GM12878 (cell line): ENCODE data around the gene C20orf173. TPM values are rescaled to one million over a fixed set of nuclear protein-coding genes. Genes with fewer than 3 reads are reported as not detected.

Experiments
- ATAC-seq: fragments of 200-7000 bp; cut with Tn5 transposase; 3 replicates; pipeline ENCODE4 v1.9.1; 2020; ENCODE audit warnings: mild to moderate bottlenecking, moderate library complexity
- BruUV-seq: library from RNA; stranded (reverse); fragments of 400-500 nt; replicated peaks from 2 replicates; lab custom pipeline; 2021; lab: Mats Ljungman, UMichigan
- CTCF ChIA-PET: fragments of 300-600 bp; sonication (Branson Sonifier 250); formaldehyde crosslinking; extraction: SDS; loops from one replicate; lab custom pipeline; 2021; ENCODE audit warnings: inconsistent platforms; lab: Yijun Ruan, JAX
- POLR2A ChIA-PET: fragments of 350-600 bp; formaldehyde crosslinking; extraction: SDS; loops from one replicate; lab custom pipeline; 2021; ENCODE audit warnings: inconsistent platforms; lab: Charles Lee
- RAD21 ChIA-PET: fragments of 300-600 bp; sonication (Branson Sonifier 250); formaldehyde crosslinking; loops from one replicate; lab custom pipeline; 2023; ENCODE audit warnings: antibody characterized with exemption; ENCODE audit not compliant: unreplicated experiment; lab: Charles Lee
- SMC1A ChIA-PET: fragments of 300-600 bp; sonication (Branson Sonifier 250); formaldehyde crosslinking; loops from one replicate; lab custom pipeline; 2023; ENCODE audit not compliant: unreplicated experiment, uncharacterized antibody; lab: Charles Lee
- DNase-seq: peaks from one replicate; pipeline ENCODE4 v3.0.0-alpha.2; 2011; ENCODE audit warnings: low read depth, low spot score
- FAIRE-seq: peaks from 3 replicates; lab custom pipeline; 2011; peaks lifted over from hg19 to GRCh38; lab: Jason Lieb, UNC
- H2AFZ ChIP-seq: 2 replicates; pipeline ENCODE4 v1.6.0; 2011; ENCODE audit warnings: low read depth, low read length, control low read depth; ENCODE audit not compliant: control insufficient read depth
- H3K27ac ChIP-seq: 2 replicates; pipeline ENCODE4 v1.5.1; 2011; ENCODE audit warnings: control low read depth; ENCODE audit not compliant: control insufficient read depth, insufficient read depth
- H3K27me3 ChIP-seq, 2 experiments: replicated peaks in 1 of 2; 2 replicates each; pipeline versions ENCODE4 v1.6.0 to v1.6.1; 2011; ENCODE audit warnings: low read length in 1 of 2; ENCODE audit not compliant: control insufficient read depth in 2 of 2, insufficient read depth in 2 of 2
- H3K36me3 ChIP-seq, 2 experiments: 2 replicates each; pipeline ENCODE4 v1.5.1; 2011; ENCODE audit warnings: low read length in 1 of 2; ENCODE audit not compliant: control insufficient read depth in 2 of 2, insufficient read depth in 2 of 2
- H3K4me1 ChIP-seq: 2 replicates; pipeline ENCODE4 v1.6.1; 2011; ENCODE audit warnings: mild to moderate bottlenecking, low read length, moderate library complexity, mixed read lengths; ENCODE audit not compliant: control insufficient read depth, insufficient read depth
- H3K4me2 ChIP-seq: 2 replicates; pipeline ENCODE4 v1.6.0; 2011; ENCODE audit warnings: control low read depth; ENCODE audit not compliant: control insufficient read depth, insufficient read depth
- H3K4me3 ChIP-seq: fragments of 200-600 bp; sonication (generic); 2 replicates; pipeline ENCODE4 v1.5.1; 2016
- H3K79me2 ChIP-seq: 2 replicates; pipeline ENCODE4 v1.6.0; 2011; ENCODE audit warnings: low read length; ENCODE audit not compliant: control insufficient read depth, insufficient read depth
- H3K9ac ChIP-seq: 2 replicates; pipeline ENCODE4 v1.8.0; 2011; ENCODE audit warnings: low read length, control low read depth, mixed read lengths; ENCODE audit not compliant: control insufficient read depth, insufficient read depth
- H3K9me3 ChIP-seq: replicated peaks from 3 replicates; pipeline ENCODE4 v1.5.1; 2011; ENCODE audit warnings: mild to moderate bottlenecking, low read length; ENCODE audit not compliant: control insufficient read depth, insufficient read depth
- H4K20me1 ChIP-seq: 2 replicates; pipeline ENCODE4 v1.6.0; 2011; ENCODE audit not compliant: control insufficient read depth, insufficient read depth
- EGR1 ChIP-seq, 2 experiments: IDR thresholded peaks; 1 replicate in 1 of 2; 2 replicates in 1 of 2; pipeline ENCODE4 v1.6.1; 2011 to 2012; ENCODE audit warnings: low read depth in 2 of 2, low read length in 2 of 2, borderline replicate concordance in 1 of 2, mild to moderate bottlenecking in 1 of 2, moderate library complexity in 1 of 2
- FOXM1 ChIP-seq: IDR thresholded peaks from 2 replicates; pipeline ENCODE4 v1.6.1; 2012; ENCODE audit warnings: low read depth, mild to moderate bottlenecking, inconsistent platforms, low read length, moderate library complexity
- HDGF ChIP-seq: fragments of 450-650 bp; IDR thresholded peaks from 2 replicates; pipeline ENCODE4 v1.6.1; 2016; ENCODE audit warnings: antibody characterized with exemption
- SMC3 ChIP-seq: IDR thresholded peaks from 2 replicates; pipeline ENCODE4 v1.6.1; 2011; ENCODE audit warnings: low read length, improper control_type of control experiment, borderline replicate concordance
- ZBED1 ChIP-seq: IDR thresholded peaks from 2 replicates; pipeline ENCODE4 v1.6.1; 2016; ENCODE audit warnings: borderline replicate concordance
- WGBS: methylation state at CpG from one replicate; pipeline ENCODE4 v1.1.6; 2016; ENCODE audit warnings: low lambda C conversion rate; ENCODE audit not compliant: insufficient replicate concordance, insufficient coverage; ENCODE audit errors: missing lambda C conversion rate; 5-methylcytosine and 5-hydroxymethylcytosine counted together
- in situ Hi-C: fragments of 300-500 bp; cut with MboI; formaldehyde crosslinking; loops from 9 replicates; pipeline ENCODE4 v1.14.3; 2018; ENCODE audit warnings: mixed read lengths
- intact Hi-C: fragments of 100-400 bp; cut with micrococcal nuclease; formaldehyde crosslinking; loops from one replicate; pipeline ENCODE4 v1.14.2; 2022; ENCODE audit not compliant: unreplicated experiment
- polyA plus RNA-seq, 11 experiments: library from polyadenylated mRNA; depleted of rRNA in 4 of 11; unstranded in 6 of 11; stranded (reverse) in 5 of 11; fragments of >200 nt; fragmentation: Nextera tagmentation in 4 of 11; fragmentation: Illumina TruSeq in 1 of 11; extraction: Ambion mirVana in 4 of 11; extraction: Trizol in 1 of 11; gene quantifications; 1 replicate in 1 of 11; 2 replicates in 10 of 11; pipeline versions ENCODE4 v1.2.1 to v1.2.3, GENCODE V29; 2011 to 2016; ENCODE audit warnings: inconsistent platforms in 2 of 11, missing spikeins in 2 of 11, low read depth in 1 of 11
- total RNA-seq, 4 experiments: library from RNA; depleted of rRNA in 3 of 4; stranded (reverse); fragments of >200 nt in 3 of 4; fragmentation: Illumina TruSeq in 1 of 4; extraction: Trizol in 1 of 4; gene quantifications; 2 replicates each; pipeline versions ENCODE4 v1.2.1 to v1.2.3, GENCODE V29; 2013 to 2021
- TF ChIP-seq, protein P1 (sequence below), 3 experiments: IDR thresholded peaks in 2 of 3; conservative IDR thresholded peaks in 1 of 3; 2 replicates each; pipeline ENCODE4 v1.5.1; 2011; ENCODE audit warnings: low read depth in 3 of 3, low read length in 3 of 3, mild to moderate bottlenecking in 3 of 3, control low read depth in 2 of 3, moderate library complexity in 2 of 3, inconsistent platforms in 1 of 3, mixed read lengths in 1 of 3; ENCODE audit not compliant: control insufficient read depth in 2 of 3, insufficient read depth in 1 of 3; ENCODE audit errors: extremely low read depth in 1 of 3

Gene C20orf173
- total and polyA plus RNA-seq, 10 of the 15 experiments (the other 5 are each of a cell fraction or from before 2014, with no cell fraction given) = not detected

DNA sequence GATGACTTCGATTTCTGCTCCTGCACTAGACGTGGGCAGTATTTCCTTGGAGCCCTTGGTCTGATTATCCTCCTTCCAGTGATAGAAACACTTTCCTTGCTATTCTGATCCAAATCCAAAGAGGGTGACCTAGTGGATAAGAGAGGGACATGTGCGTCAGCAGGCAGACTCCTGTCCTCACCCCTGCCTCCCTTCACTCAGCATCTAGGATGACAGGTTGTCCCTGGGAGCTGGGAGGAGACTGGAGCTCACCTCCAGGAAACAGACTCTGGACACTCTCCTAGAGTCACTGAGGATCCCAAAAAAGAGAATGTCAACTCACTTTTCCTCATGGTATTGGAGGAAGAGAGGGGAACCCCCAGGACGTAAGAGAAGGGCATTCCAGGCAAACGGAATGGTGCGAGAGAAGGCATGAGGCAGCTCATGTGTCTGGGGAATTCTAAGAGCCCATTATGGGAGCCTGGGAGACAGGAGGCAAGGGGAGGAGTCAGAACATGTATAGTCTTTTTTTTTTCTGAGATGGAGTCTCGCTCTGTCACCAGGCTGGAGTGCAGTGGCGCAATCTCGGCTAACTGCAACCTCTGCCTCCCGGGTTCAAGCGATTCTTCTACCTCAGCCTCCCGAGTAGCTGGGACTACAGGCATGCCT is 2.2 kb downstream of the C20orf173 start:
- H3K79me2 ChIP-seq = no peaks in the 10 kb centered on the region
- WGBS = 72% methylated on average over 12 of the region's 12 CpGs
- no peak overlapping the region for H3K9ac ChIP-seq
- no peak for ATAC-seq
- in situ Hi-C loops (no loop called here), intact Hi-C loops (no loop called here)
- ChIA-PET CTCF (interaction anchor here (0.6 to 0.9 kb wide), 2 partner anchors 11 to 821 kb away, joined by 3 read pairs; no protein-coding TSS in a partner anchor), SMC1A (interaction anchor here (0.6 kb wide), 2 partner anchors 9 to 372 kb away, joined by 3 read pairs; no protein-coding TSS in a partner anchor), POLR2A (interaction anchor here (0.6 kb wide), 1 partner anchor 191 kb away, joined by 5 read pairs; no protein-coding TSS in a partner anchor), RAD21 (no interaction called here)
- no peak for FAIRE-seq
- H4K20me1 ChIP-seq = no peaks in the 10 kb centered on the region; the same call in 1 of the 2 replicates
- no peak overlapping the region for H3K27ac ChIP-seq
- no TSS peak for BruUV-seq
- no peak for DNase-seq
- no peak overlapping the region for H2AFZ ChIP-seq
- H3K4me3 ChIP-seq = no peak overlapping the region
- no peak overlapping the region for H3K4me2 ChIP-seq
- TF ChIP-seq ZBED1 (no peak), SMC3 (no peak), EGR1 (IDR thresholded peaks at IDR 0.05; ENCODE audit: borderline replicate concordance in 1 of 2, low read depth in 2 of 2, low read length in 2 of 2) (no peak), FOXM1 (no peak), HDGF (no peak)
- TF ChIP-seq, protein P1, sequence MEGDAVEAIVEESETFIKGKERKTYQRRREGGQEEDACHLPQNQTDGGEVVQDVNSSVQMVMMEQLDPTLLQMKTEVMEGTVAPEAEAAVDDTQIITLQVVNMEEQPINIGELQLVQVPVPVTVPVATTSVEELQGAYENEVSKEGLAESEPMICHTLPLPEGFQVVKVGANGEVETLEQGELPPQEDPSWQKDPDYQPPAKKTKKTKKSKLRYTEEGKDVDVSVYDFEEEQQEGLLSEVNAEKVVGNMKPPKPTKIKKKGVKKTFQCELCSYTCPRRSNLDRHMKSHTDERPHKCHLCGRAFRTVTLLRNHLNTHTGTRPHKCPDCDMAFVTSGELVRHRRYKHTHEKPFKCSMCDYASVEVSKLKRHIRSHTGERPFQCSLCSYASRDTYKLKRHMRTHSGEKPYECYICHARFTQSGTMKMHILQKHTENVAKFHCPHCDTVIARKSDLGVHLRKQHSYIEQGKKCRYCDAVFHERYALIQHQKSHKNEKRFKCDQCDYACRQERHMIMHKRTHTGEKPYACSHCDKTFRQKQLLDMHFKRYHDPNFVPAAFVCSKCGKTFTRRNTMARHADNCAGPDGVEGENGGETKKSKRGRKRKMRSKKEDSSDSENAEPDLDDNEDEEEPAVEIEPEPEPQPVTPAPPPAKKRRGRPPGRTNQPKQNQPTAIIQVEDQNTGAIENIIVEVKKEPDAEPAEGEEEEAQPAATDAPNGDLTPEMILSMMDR (IDR thresholded peaks at IDR 0.05 in 2 of 3, conservative IDR thresholded peaks at IDR 0.05 in 1 of 3; ENCODE audit: control insufficient read depth in 2 of 3, extremely low read depth in 1 of 3, insufficient read depth in 1 of 3, low read depth in 3 of 3, low read length in 3 of 3) = no peak
- H3K36me3 ChIP-seq = no peaks in the 10 kb centered on the region
- no peaks in the 10 kb centered on the region for H3K27me3 ChIP-seq
- no peaks in the 10 kb centered on the region for H3K4me1 ChIP-seq
- H3K9me3 ChIP-seq = no peaks in the 10 kb centered on the region
